NT2/D1 (cell line): ENCODE data around the gene MEOX2.

Source experiments
- SUZ12 ChIP-seq: IDR thresholded peaks from 2 replicates; pipeline ENCODE4 v1.6.1; 2011; ENCODE audit not compliant: insufficient read length, insufficient read depth; ENCODE audit errors: extremely low read depth
- ZNF274 ChIP-seq: IDR thresholded peaks from 2 replicates; pipeline ENCODE4 v1.6.1; 2011; ENCODE audit warnings: mild to moderate bottlenecking, low read depth, low read length

DNA sequence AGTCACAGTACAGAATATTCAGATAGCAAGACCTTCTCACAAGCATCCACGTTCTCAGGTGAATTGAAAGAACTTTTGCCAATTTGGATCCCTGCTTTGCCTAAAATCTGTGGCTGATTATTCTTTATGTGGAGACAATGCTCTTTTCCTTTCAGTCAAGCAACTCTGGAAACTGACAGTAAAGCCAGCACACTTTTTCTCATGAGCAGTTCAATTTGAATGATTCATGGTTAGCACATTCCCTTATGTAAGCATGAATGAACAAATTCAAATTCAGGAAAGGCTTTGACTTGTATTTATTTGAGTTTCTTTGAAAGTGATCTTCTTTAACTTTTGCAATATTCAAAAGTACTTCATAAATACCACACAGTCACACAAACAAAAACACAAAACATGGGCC, 57.6 kb downstream of the MEOX2 start:
- TF ChIP-seq SUZ12 (no peak), ZNF274 (no peak)
